Uterus (tissue), 4 donors: Measurements from ENCODE around the gene CXCL14. TPM values are rescaled to one million over a fixed set of nuclear protein-coding genes. Genes with fewer than 3 reads are reported as not detected.

Experiments used
- DNase-seq, 2 donors: peaks; one replicate each; pipeline ENCODE4 v3.0.0-alpha.2; 2019 to 2020
- H3K27ac ChIP-seq, 2 donors: fragments of 200-600 bp; sonication (generic); 1 replicate in 1 of 2; 2 replicates in 1 of 2; pipeline ENCODE4 v1.5.1; 2016 to 2018
- H3K27me3 ChIP-seq, 2 donors: fragments of 200-600 bp; sonication (generic); one replicate each; pipeline ENCODE4 v1.5.1; 2018 to 2019; ENCODE audit warnings: control low read depth in 1 of 2
- H3K36me3 ChIP-seq, 2 donors: fragments of 200-600 bp; sonication (generic); one replicate each; pipeline ENCODE4 v1.5.1; 2019; ENCODE audit warnings: control low read depth in 1 of 2
- H3K4me1 ChIP-seq, 2 donors: fragments of 200-600 bp; sonication (generic); one replicate each; pipeline ENCODE4 v1.5.1; 2018 to 2019; ENCODE audit warnings: control low read depth in 1 of 2
- H3K4me3 ChIP-seq, 2 donors: fragments of 200-600 bp; sonication (generic); 1 replicate in 1 of 2; 2 replicates in 1 of 2; pipeline ENCODE4 v1.5.1; 2018 to 2019; ENCODE audit warnings: mild to moderate bottlenecking in 1 of 2
- H3K9me3 ChIP-seq, 2 donors: fragments of 200-600 bp; sonication (generic); one replicate each; pipeline ENCODE4 v1.5.1; 2019; ENCODE audit warnings: control low read depth in 1 of 2
- POLR2A ChIP-seq, 2 donors: fragments of 450-650 bp; IDR thresholded peaks; one replicate each; pipeline ENCODE4 v1.6.1; 2016; ENCODE audit warnings: antibody characterized with exemption in 2 of 2, mild to moderate bottlenecking in 1 of 2, moderate library complexity in 1 of 2
- intact Hi-C: fragments of 100-400 bp; cut with DNase I; formaldehyde crosslinking; loops from one replicate; pipeline ENCODE4 v1.15.1; 2023; ENCODE audit warnings: low total_unique reads
- total RNA-seq, 4 donors: library from RNA; depleted of rRNA in 3 of 4; stranded (reverse); fragments of >200 nt in 3 of 4; gene quantifications; one replicate each; pipeline versions ENCODE4 v1.1.0 to v1.2.4, GENCODE V29; 2014 to 2023
- TF ChIP-seq, protein P1 (sequence below), 4 experiments: fragments of 200-600 bp in 2 of 4; fragments of 450-650 bp in 2 of 4; sonication (generic) in 2 of 4; IDR thresholded peaks; one replicate each; pipeline ENCODE4 v1.5.1; 2016 to 2019; ENCODE audit warnings: antibody characterized with exemption in 4 of 4, mild to moderate bottlenecking in 2 of 4, moderate library complexity in 1 of 4
- donor health status: DM: yes; HTN: yes; CAD: no.

CXCL14 gene, protein sequence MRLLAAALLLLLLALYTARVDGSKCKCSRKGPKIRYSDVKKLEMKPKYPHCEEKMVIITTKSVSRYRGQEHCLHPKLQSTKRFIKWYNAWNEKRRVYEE
- 10 to 100 TPM in 1 of 4 donors, 1 to 10 TPM in 3; 1.4 to 10.9 (median 3.5) TPM for total RNA-seq

DNA sequence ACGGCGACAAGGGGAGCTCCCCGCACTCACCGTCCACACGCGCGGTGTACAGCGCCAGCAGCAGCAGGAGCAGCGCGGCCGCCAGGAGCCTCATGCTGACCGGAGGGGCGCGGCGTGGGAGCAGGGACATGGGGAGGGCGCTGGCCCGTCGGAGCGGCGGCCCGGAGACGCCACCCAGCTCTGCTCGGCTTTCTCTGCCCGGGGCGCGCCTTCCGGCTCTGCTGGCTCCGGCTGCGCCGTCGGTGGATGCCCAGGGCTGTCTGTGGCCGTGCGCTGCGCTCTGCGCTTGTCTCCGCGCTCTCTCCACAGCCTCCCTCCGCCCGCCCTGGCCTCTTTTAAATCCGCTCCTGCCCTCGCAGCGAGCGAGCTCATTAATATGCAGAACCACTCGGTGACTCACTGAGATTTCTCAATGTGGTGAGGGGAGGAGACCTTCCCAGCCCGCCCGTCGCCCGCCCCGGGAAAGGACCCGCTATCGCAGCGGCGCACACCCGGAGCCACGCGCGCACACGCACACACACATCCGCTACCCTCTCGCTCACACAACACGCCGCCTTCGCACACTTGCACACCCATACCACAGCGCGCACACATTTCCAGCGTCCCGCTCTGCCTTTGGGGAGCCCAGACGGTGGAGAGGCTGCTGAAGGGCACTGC, at the start of gene CXCL14:
Gene CXCL14, minus strand, starts transcription at position 307 of the 657 bp plus-strand sequence. Its CDS starts 213 bp downstream, at position 94.
- H3K27ac ChIP-seq, result no peak within 1 kb of the TSS
- H3K9me3 ChIP-seq, result no peaks in the 10 kb centered on the region
- no peaks in the 10 kb centered on the region for H3K36me3 ChIP-seq
- no peak for DNase-seq
- TF ChIP-seq POLR2A (IDR thresholded peaks at IDR 0.05), result no peak
- TF ChIP-seq, protein P1, sequence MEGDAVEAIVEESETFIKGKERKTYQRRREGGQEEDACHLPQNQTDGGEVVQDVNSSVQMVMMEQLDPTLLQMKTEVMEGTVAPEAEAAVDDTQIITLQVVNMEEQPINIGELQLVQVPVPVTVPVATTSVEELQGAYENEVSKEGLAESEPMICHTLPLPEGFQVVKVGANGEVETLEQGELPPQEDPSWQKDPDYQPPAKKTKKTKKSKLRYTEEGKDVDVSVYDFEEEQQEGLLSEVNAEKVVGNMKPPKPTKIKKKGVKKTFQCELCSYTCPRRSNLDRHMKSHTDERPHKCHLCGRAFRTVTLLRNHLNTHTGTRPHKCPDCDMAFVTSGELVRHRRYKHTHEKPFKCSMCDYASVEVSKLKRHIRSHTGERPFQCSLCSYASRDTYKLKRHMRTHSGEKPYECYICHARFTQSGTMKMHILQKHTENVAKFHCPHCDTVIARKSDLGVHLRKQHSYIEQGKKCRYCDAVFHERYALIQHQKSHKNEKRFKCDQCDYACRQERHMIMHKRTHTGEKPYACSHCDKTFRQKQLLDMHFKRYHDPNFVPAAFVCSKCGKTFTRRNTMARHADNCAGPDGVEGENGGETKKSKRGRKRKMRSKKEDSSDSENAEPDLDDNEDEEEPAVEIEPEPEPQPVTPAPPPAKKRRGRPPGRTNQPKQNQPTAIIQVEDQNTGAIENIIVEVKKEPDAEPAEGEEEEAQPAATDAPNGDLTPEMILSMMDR (IDR thresholded peaks at IDR 0.05), result no peak
- intact Hi-C loops, result no loop called here
- H3K4me1 ChIP-seq, result no peaks in the 10 kb centered on the region
- no peak within 1 kb of the TSS for H3K4me3 ChIP-seq
- H3K27me3 ChIP-seq, result peaks cover 0 to 4% of the 10 kb centered on the region in 2 donors

DNA sequence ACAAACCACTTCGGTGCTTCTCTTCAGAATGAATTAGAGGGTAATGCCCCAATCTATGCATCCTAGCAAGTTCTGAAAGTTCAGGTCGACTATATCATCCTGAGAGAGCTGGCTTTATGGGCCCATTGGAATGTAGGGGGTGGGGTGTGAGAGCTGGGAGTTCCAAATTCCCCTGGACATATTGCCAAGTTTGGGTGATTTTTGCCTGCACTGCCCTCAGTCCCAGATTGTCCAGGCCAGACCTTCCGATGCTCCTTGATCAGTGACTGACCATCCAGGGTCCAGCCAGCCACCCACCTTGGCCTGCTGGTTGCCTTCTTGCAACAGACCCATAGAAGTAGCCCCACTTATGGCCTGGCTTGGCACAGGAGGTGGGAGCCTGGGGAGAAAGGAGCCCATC, 47.8 kb upstream of the CXCL14 start:
- no peak for TF ChIP-seq POLR2A (IDR thresholded peaks at IDR 0.05)
- TF ChIP-seq, protein P1 (IDR thresholded peaks at IDR 0.05), result no peak
- intact Hi-C loops, result no loop called here
- H3K9me3 ChIP-seq, result no peaks in the 10 kb centered on the region
- DNase-seq, result no peak
- H3K27ac ChIP-seq, result no peak overlapping the region
- no peaks in the 10 kb centered on the region for H3K27me3 ChIP-seq
- H3K36me3 ChIP-seq, result no peaks in the 10 kb centered on the region
- H3K4me3 ChIP-seq, result no peak overlapping the region
- H3K4me1 ChIP-seq, result no peaks in the 10 kb centered on the region

DNA sequence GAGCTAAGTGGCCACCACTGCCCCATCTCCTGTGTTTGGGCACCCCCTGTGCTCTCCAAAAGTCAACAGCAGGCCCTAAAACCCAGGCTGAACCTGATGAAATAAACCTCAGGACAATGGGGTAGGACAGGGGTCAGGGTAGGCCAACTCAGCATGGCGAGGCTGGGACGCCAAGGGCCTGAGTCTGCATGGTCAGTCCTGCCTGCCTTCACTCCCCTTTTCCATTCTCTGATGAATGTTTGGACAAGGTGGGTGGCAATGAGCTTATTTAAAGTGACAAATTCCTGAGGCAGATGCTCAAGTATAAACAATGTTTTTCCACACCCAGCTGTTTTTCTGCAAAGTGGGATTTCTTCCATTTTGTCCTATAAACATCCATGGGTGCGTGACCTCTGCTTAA, 47.2 kb upstream of the CXCL14 start:
- Histone ChIP-seq H3K4me3 (no peak overlapping the region), H3K36me3 (no peaks in the 10 kb centered on the region), H3K27me3 (no peaks in the 10 kb centered on the region), H3K27ac (no peak overlapping the region), H3K9me3 (no peaks in the 10 kb centered on the region), H3K4me1 (no peaks in the 10 kb centered on the region)
- no peak for DNase-seq
- TF ChIP-seq, protein P1 (IDR thresholded peaks at IDR 0.05), result no peak
- no peak for TF ChIP-seq POLR2A (IDR thresholded peaks at IDR 0.05)
- intact Hi-C loops, result no loop called here

DNA sequence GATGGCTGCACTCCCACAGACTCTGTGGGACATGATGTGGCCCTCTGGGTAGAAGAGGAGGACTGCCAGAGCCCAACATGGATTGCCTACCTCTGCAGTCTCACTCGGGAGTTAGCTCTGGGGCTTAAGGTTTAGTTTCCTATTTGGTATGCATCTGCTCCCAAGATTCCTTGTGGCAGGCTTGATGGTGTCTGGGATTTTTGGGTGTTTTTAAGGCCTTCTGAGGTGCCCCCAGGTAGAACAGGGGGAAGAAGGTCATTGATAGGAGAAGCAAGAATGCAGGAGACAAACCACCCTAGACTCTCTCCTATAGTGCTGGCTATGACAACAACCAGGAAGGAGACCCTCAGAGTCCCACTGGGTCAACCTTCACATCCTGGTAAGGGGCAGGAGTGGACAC, 46.7 kb upstream of the CXCL14 start:
- intact Hi-C loops, result no loop called here

DNA sequence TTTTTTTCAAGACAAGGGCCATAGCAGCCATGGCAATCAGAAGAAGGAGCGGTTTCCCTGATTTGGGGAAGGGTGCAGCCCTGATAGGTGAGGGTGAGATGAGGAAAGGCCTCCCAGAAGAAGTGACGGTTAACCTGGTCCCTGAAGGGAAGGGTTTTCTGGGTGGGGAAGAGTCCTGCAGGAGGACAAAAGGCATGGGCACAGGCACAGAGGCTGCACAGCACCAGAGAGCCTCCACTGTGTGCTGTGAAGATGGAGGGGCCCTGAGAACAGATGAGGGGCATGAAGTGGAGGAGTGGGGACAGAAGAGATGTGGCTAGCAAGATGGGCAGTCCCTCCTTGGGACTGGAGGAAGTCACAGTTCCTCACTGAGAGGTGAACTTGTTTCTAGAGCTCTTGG, 46.3 kb upstream of the CXCL14 start:
- H3K4me3 ChIP-seq, result no peak overlapping the region
- no peak for DNase-seq
- TF ChIP-seq, protein P1 (IDR thresholded peaks at IDR 0.05), result no peak
- no peak for TF ChIP-seq POLR2A (IDR thresholded peaks at IDR 0.05)
- H3K9me3 ChIP-seq, result no peaks in the 10 kb centered on the region
- H3K4me1 ChIP-seq, result no peaks in the 10 kb centered on the region
- no peaks in the 10 kb centered on the region for H3K36me3 ChIP-seq
- intact Hi-C loops, result no loop called here
- H3K27me3 ChIP-seq, result no peaks in the 10 kb centered on the region
- H3K27ac ChIP-seq, result no peak overlapping the region

More for the DNA sequence above, 46.7 kb upstream of the CXCL14 start:
- H3K9me3 ChIP-seq, result no peaks in the 10 kb centered on the region
- H3K36me3 ChIP-seq, result no peaks in the 10 kb centered on the region
- H3K4me1 ChIP-seq, result no peaks in the 10 kb centered on the region
- TF ChIP-seq, protein P1 (IDR thresholded peaks at IDR 0.05), result no peak
- no peak for TF ChIP-seq POLR2A (IDR thresholded peaks at IDR 0.05)
- H3K27ac ChIP-seq, result no peak overlapping the region
- no peaks in the 10 kb centered on the region for H3K27me3 ChIP-seq
- H3K4me3 ChIP-seq, result no peak overlapping the region
- DNase-seq, result no peak
